ENCODE data around the gene DEFB132.

GRCh38 chr20:295804-296203 is 38.3 kb downstream of the DEFB132 start:
- TF ChIP-seq CTCF (IDR thresholded peaks at IDR 0.05; ENCODE audit: insufficient read depth, low read length, poor library complexity, severe bottlenecking), result no peak
- TF ChIP-seq EZH2phosphoT487 (conservative IDR thresholded peaks at IDR 0.05; ENCODE audit: low read length), result no peak

Data from SU-DHL-6 (cell line).